Right forelimb (tissue), 1 donor: ENCODE results near the gene DKKL1.

Experiments
- DNase-seq: peaks from one replicate; pipeline ENCODE4 v3.0.0-alpha.2; 2018

Gene DKKL1

DNA sequence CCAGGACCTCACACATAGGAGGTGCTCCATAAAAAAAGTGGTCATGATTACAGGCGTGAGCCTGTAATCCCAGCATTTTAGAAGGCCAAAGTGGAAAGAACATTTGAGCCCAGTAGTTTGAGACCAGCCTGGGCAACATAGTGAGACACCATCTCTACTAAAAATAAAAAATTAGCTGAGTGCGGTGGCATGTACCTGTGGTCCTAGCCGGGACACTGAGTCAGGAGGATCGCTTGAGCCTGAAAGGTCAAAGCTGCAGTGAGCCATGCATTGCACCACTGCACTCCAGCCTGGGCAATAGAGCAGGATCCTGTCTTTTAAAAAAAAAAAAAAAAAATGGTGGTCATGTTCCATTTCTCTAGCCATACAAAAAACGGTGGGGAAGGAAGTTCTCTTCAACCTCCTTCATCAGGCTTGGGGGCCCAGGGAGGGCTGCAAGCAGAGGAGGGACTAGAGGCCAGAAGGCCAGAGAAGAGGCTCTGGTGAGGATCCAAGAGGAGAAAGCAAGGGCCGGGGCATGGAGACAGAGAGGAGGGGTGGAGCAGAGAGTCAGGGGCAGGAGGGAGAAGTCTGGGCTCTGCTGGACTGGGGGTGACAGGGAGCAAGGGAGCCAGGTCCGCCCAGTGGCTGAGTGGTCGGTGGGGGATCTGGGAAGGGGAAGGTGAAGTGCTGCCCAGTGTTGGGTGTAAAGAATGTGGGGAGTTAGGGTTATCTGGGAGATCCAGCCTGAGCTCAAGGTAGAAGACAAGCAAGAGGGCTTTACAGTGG is 33.2 kb downstream of the DKKL1 start:
- DNase-seq = no peak

DNA sequence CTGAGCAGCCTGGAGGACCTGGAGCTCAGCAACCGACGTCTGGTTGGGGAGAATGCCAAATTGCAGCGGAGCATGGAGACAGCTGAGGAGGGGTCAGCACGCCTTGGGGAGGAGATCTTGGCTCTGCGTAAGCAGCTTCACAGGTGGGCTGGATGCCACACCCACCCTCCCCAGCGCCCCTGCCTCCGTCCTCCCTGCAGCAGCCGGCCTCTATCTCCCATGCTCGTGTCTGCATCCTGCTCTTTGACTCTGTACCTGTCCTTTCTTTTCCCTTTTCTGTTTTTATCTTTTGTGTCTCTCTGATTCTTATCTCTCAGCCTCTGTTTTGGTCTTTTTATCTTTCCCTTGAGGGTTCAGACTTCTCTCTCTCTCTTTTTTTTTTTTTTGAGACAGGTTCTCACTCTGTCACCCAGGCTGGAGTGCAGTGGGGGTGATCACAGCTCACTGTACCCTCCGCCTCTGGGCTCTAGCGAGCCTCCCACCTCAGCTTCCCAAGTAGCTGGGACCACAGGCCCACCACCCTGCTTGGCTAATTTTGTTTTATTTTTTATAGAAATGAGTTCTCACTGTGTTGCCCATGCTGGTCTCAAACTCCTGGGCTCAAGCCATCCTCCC is 34.4 kb downstream of the DKKL1 start:
- DNase-seq = no peak

GRCh38 chr19:49398931-49399330 is 35.3 kb downstream of the DKKL1 start:
- DNase-seq = no peak

DNA sequence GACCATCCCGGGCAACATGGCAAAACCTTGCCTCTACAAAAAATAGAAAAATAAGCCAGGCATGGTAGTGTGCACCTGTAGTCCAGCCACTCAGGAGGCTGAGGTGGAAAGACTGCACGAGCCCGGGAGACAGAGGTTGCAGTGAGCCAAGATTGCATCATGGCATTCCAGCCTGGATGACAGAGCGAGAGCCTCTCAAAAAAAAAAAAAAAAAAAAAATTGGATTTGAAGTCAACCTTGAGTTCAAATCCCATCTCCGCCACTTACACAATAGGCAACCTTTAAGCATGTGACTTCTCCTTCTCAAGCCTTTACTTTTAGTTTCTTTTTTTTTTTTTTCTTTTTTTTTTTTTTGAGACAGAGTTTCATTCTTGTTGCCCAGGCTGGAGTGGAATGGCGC is 36.4 kb downstream of the DKKL1 start:
- no peak for DNase-seq

DNA sequence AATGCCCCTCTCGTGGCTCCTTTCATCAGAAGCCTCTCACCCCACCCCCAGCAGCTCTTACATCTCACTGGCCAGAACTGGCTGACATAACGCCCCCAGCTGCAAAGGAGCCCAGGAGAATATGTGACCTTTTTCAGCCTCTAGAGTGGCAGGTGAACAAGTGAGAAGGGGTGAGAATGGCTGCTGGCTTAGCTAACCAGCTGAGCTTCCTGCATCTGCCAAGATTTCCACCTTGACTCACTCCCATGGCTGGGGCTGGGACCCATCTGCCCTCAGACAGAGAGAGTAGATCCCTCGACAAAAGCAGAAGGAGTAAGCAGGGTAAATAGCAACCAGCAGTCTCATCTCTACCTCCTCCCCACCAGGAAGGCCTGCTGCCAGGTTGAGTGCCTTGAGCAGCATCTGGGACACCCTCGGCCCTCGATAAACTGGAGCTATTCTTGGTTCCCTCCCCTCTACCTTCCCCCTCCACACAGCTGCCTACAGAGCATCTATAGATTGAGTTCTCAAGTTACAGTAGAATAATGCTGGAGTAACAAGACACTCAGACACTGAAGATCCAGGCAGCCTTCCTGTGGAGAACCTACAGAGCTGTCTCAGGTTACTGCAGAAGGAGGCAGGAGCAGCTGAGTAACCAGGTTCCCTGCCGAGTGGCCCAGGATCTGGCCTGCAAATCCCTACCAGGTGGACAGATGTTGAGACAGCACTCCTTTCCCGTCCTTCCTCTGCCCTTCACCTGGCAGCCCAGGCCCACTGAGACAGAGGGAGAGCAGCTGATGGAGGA is 39.9 kb downstream of the DKKL1 start:
- no peak for DNase-seq

DNA sequence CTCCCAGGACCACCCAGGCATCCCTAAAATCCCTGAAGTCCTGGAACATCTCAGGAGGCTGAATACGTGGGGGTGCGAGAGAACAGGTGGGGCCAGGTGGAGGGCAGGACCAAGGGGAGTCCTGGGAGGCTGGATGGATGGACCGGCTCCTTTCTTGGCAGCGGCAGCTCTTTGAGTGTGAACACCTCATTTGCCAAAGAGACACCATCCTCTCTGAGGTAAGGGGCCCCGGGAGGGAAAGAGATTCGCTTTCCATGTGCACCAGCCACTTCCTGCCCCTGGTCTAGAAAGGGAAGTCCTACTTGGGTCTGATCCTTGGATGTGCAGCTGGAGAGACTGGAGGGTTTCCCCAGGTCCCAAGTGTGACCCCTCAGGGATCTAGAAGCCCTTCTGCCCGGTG is 43.4 kb downstream of the DKKL1 start:
- DNase-seq = no peak

GRCh38 chr19:49407482-49408015 is 43.9 kb downstream of the DKKL1 start:
- DNase-seq = no peak

GRCh38 chr19:49408816-49409440 is 45.3 kb downstream of the DKKL1 start:
- no peak for DNase-seq

DNA sequence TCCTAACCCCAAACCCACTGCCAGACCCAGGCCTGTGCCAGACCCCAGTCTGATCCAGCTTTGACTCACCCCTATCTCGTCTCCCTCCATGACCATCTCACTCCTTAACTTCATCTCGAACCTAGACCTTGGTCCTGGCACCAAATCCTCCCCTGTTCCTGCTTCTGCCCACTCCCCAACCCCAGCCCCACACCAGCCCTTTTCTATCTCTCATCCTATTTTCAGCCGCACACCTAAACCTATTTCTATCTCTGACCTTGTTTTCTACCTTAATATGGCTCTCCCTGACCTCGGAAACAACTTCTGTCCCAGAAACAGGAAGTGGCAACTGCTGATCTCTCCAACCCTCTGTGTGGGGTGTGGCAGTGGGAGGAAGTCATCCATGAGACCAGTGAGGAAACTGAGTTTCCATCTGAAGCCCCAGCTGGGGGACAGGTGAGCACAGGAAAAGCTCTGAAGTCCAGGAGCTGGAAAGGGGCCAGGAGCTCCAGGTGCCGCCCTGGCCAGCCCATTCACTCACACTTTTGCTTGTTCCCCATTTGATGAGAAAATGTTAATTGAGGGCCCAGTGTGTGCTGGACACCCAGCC is 45.9 kb downstream of the DKKL1 start:
- DNase-seq = no peak

GRCh38 chr19:49411681-49412326 is 48.1 kb downstream of the DKKL1 start:
- DNase-seq = no peak

DNA sequence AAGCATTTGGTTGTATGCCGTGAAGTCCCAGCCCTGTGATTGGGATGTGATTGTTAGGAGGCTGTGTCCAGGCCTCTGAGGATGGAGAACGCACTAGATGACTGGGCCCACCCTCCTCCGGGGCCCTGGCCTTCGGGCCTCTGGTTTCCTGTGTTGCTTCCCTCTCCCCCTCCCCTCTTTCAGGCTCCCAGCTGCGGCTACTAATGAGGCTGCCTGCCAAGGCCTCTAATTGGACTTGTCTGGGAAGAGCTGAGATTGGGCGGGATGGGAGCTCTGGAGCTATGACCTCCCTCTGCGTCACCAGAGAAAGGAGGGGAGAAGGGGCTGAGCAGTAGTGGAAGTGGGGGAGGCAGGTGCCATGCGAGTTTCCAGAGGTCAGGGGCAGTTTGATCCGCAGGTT is 49.7 kb downstream of the DKKL1 start:
- no peak for DNase-seq

GRCh38 chr19:49414256-49414655 is 50.6 kb downstream of the DKKL1 start:
- no peak for DNase-seq

DNA sequence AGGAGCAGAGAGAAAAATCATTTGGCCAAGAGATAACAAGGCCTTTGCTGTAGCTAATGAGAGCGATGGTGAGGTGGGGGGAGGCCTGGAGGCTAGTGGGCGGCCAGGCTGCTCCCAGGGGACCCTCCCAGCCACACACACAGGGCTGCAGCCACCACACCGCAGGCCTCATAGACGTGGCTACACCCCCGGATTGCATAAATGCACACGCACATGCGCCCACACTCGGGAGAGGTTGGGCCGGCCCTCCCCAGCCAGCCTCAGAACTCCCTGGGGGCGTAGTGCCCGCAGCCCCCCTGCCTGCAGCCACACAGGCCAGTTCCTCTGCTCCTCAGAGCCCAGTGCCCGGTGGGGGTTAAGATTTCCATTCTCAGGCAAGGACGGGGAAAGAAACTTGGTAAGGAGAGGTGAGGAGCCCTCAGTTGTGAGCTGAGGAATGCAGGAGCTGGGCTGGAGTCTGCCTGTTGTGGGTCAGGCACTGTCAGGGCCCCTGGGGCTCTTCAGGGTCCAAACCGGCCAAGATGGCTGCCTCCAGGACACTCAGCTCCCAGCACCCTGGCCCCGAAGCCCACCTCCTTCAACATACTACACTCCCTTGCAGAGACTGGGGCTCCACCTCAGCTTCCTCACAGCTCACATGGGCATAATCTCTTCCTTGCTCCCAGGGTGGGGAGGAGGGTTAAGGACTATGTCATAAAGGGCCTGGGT is 51.6 kb downstream of the DKKL1 start:
- DNase-seq = no peak

DNA sequence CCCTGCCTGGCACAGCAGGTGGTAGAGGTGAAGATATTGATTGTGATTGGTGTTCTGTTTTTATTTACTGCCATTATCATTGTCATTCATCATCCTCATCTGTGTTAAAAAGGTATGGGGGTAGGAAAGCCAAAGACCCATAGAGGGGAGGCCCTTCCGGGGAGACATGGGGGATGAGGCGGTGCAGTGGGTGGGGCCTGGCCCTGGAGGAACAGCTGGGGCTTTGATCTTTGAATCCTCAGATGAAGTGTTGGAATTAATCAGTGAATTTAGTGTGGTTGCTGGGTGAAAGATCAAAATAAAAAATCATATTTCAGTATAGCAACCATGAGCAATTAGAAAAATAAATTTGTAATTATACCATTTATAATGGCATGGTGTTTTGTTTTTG is 52.1 kb downstream of the DKKL1 start:
- no peak for DNase-seq

- DNase-seq = no peak
Measured at GRCh38 chr19:49417088-49417487, 53.4 kb downstream of the DKKL1 start.

GRCh38 chr19:49418511-49418910 is 54.8 kb downstream of the DKKL1 start:
- no peak for DNase-seq

- no peak for DNase-seq
Measured at GRCh38 chr19:49419173-49419572, 55.5 kb downstream of the DKKL1 start.

- DNase-seq = no peak
Measured at GRCh38 chr19:49420227-49420626, 56.5 kb downstream of the DKKL1 start.

DNA sequence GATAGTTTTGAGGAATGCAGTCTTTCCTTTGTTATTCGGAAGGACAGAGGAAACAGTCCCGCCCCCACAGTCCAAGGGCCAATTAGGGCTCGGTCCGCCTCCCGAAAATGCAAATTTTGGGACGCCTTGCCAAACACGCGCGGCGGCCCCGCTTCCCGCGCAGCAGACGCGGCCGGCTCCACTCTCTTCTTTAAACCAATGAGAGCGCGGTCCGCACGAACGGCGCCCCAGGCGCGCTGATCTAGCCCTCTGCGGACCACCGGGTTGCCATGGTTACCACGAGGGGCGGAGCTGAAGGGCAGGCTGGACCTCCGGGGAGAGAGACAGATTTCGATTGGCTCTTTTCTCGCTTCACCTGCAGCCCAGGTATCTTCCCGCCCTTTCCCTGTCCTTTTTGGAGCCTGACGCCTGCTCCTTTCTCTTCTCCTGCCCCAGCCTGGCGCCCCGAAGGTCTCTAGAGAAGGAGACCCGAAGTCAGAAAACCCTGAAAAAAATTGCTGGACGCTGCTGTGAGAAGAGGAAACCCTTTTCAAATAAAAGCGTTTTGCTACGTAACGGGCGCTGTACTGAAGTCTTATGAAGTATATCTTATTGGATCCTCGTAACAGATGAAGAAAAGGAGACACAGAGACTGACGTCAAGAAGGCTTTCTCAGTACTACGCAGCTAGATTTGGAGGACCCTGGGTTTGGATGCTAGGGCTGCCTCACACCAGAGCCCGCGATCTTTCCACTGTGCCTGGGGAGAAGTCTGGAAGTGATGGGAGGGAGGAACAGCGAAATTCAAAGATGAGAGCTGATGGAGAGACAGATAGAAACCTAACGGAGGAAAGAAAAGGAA is 57.6 kb downstream of the DKKL1 start:
- peak; percentile 69 for DNase-seq

DNA sequence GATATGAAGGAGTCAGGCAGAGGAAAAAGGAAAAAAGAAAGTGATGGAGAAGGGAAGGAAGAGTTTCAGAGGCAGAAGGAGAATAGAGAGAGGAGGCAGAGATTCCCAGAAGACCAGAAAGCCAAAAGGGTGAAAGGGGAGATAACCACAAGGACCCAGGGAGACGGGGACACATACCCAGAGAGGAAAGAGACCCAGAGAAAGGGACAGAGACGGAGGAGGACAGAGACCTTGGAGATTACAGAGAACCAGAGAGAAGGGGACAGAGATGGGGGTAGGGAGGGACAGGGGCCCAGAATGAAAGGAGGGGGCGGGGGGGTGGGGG is 58.2 kb downstream of the DKKL1 start:
- DNase-seq = no peak
